Loucy (cell line): ENCODE measurements around the gene PASK.

Experiments
- H2AFZ ChIP-seq: fragments of 200-600 bp; sonication (generic); 2 replicates; pipeline ENCODE4 v1.6.0; 2016; ENCODE audit warnings: antibody characterized with exemption, mild to moderate bottlenecking, low read length, moderate library complexity
- H3F3A ChIP-seq: fragments of 200-600 bp; 2 replicates; pipeline ENCODE4 v1.6.0; 2016; ENCODE audit warnings: antibody characterized with exemption, low read depth, mild to moderate bottlenecking
- H3K27me3 ChIP-seq: fragments of 200-600 bp; sonication (generic); 2 replicates; pipeline ENCODE4 v1.6.1; 2014; ENCODE audit warnings: low read length, mild to moderate bottlenecking; ENCODE audit not compliant: insufficient read depth, poor library complexity, severe bottlenecking
- H3K36me3 ChIP-seq: fragments of 200-600 bp; sonication (generic); 2 replicates; pipeline ENCODE4 v1.6.1; 2016; ENCODE audit warnings: low read length; ENCODE audit not compliant: insufficient read depth
- H3K4me1 ChIP-seq: fragments of 200-600 bp; sonication (generic); 2 replicates; pipeline ENCODE4 v1.5.1; 2014; ENCODE audit warnings: low read length, mild to moderate bottlenecking; ENCODE audit not compliant: insufficient read depth, poor library complexity, severe bottlenecking
- H3K4me2 ChIP-seq: fragments of 200-600 bp; sonication (generic); 2 replicates; pipeline ENCODE4 v1.6.0; 2014; ENCODE audit warnings: antibody characterized with exemption, low read length, low read depth, mild to moderate bottlenecking; ENCODE audit not compliant: poor library complexity, severe bottlenecking
- H3K4me3 ChIP-seq: fragments of 200-600 bp; sonication (generic); 2 replicates; pipeline ENCODE4 v1.5.1; 2014; ENCODE audit warnings: low read length, mild to moderate bottlenecking, mixed read lengths; ENCODE audit not compliant: poor library complexity, severe bottlenecking
- H3K79me2 ChIP-seq: fragments of 200-600 bp; sonication (generic); 2 replicates; pipeline ENCODE4 v1.6.1; 2014; ENCODE audit warnings: low read length; ENCODE audit not compliant: insufficient read depth
- H3K9ac ChIP-seq: fragments of 200-600 bp; sonication (generic); 2 replicates; pipeline ENCODE4 v1.6.0; 2014; ENCODE audit warnings: mild to moderate bottlenecking, low read depth, low read length, moderate library complexity; ENCODE audit not compliant: poor library complexity, severe bottlenecking
- H3K9me2 ChIP-seq: fragments of 200-600 bp; sonication (generic); replicated peaks from 2 replicates; pipeline ENCODE4 v1.6.1; 2016; ENCODE audit warnings: low read depth, low read length, mixed read lengths
- H3K9me3 ChIP-seq: fragments of 200-600 bp; sonication (generic); 2 replicates; pipeline ENCODE4 v1.6.1; 2014; ENCODE audit warnings: mild to moderate bottlenecking, antibody characterized with exemption, low read length, low read depth; ENCODE audit not compliant: insufficient read depth
- H4K20me1 ChIP-seq: fragments of 200-600 bp; sonication (generic); 2 replicates; pipeline ENCODE4 v1.6.0; 2014; ENCODE audit warnings: antibody characterized with exemption, low read length, mild to moderate bottlenecking; ENCODE audit not compliant: insufficient read depth, poor library complexity, severe bottlenecking
- CTCF ChIP-seq: fragments of 200-600 bp; sonication (generic); conservative IDR thresholded peaks from 2 replicates; pipeline ENCODE4 v1.5.1; 2014; ENCODE audit warnings: mild to moderate bottlenecking, antibody characterized with exemption, low read length
- EZH2phosphoT487 ChIP-seq: fragments of 200-600 bp; IDR thresholded peaks from 2 replicates; pipeline ENCODE4 v1.6.1; 2018; ENCODE audit warnings: antibody characterized with exemption, mild to moderate bottlenecking, moderate library complexity, borderline replicate concordance

PASK gene

GRCh38 chr2:241092677-241093076 is 56.6 kb downstream of the PASK start:
- H3K9me3 ChIP-seq, result no peaks in the 10 kb centered on the region
- H3K27me3 ChIP-seq, result no peaks in the 10 kb centered on the region
- no peaks in the 10 kb centered on the region for H3F3A ChIP-seq
- H3K9ac ChIP-seq, result no peak overlapping the region
- H3K4me1 ChIP-seq, result peaks cover 9% of the 10 kb centered on the region
- peaks cover 8% of the 10 kb centered on the region for H4K20me1 ChIP-seq
- no peaks in the 10 kb centered on the region for H3K9me2 ChIP-seq
- peaks cover 40% of the 10 kb centered on the region; the same call in 1 of the 2 replicates for H3K36me3 ChIP-seq
- TF ChIP-seq EZH2phosphoT487, result no peak
- no peak for TF ChIP-seq CTCF
- no peak overlapping the region for H3K4me3 ChIP-seq
- no peak overlapping the region for H3K4me2 ChIP-seq
- peaks cover 2% of the 10 kb centered on the region; the same call in 1 of the 2 replicates for H3K79me2 ChIP-seq
- no peak overlapping the region for H2AFZ ChIP-seq

- Histone ChIP-seq H3K4me1 (peaks cover 9% of the 10 kb centered on the region), H3K9ac (no peak overlapping the region), H4K20me1 (peaks cover 8% of the 10 kb centered on the region), H3F3A (no peaks in the 10 kb centered on the region), H3K79me2 (no peaks in the 10 kb centered on the region), H2AFZ (no peak overlapping the region), H3K9me2 (no peaks in the 10 kb centered on the region), H3K9me3 (no peaks in the 10 kb centered on the region), H3K36me3 (peaks cover 45% of the 10 kb centered on the region; the same call in 1 of the 2 replicates), H3K27me3 (no peaks in the 10 kb centered on the region), H3K4me2 (no peak overlapping the region), H3K4me3 (no peak overlapping the region)
- no peak for TF ChIP-seq EZH2phosphoT487
- no peak for TF ChIP-seq CTCF
Observed at GRCh38 chr2:241091734-241092445, 57.4 kb downstream of the PASK start.

- H2AFZ ChIP-seq, result no peak overlapping the region
- no peaks in the 10 kb centered on the region for H3K27me3 ChIP-seq
- H3K9ac ChIP-seq, result no peak overlapping the region
- H3K79me2 ChIP-seq, result no peaks in the 10 kb centered on the region
- H4K20me1 ChIP-seq, result peaks cover 8% of the 10 kb centered on the region
- no peak overlapping the region for H3K4me2 ChIP-seq
- H3K9me2 ChIP-seq, result no peaks in the 10 kb centered on the region
- H3K9me3 ChIP-seq, result no peaks in the 10 kb centered on the region
- H3K4me3 ChIP-seq, result no peak overlapping the region
- no peaks in the 10 kb centered on the region for H3F3A ChIP-seq
- peaks cover 9% of the 10 kb centered on the region for H3K4me1 ChIP-seq
- TF ChIP-seq EZH2phosphoT487 (no peak), CTCF (no peak)
- peaks cover 44% of the 10 kb centered on the region; the same call in 1 of the 2 replicates for H3K36me3 ChIP-seq
Observed at GRCh38 chr2:241091201-241091600, 58.1 kb downstream of the PASK start.
